Heart right ventricle (tissue), 16 donors: ENCODE results near the gene SLC20A1. TPM values are rescaled to one million over a fixed set of nuclear protein-coding genes. Genes with fewer than 3 reads are reported as not detected.

Experiments
- ATAC-seq, 8 donors: fragments of 200-7000 bp; cut with Tn5 transposase; one replicate each; pipeline ENCODE4 v1.9.1; 2020; ENCODE audit warnings: mild to moderate bottlenecking in 8 of 8, moderate library complexity in 8 of 8, moderate number of reproducible peaks in 1 of 8
- DNase-seq, 2 donors: peaks; one replicate each; pipeline ENCODE4 v3.0.0-alpha.2; 2020
- H3K27ac ChIP-seq, 10 donors: fragments of 200-600 bp; sonication (generic) in 2 of 10; one replicate each; pipeline versions ENCODE4 v1.5.0 to v1.8.0; 2020 to 2022; ENCODE audit warnings: mild to moderate bottlenecking in 3 of 10
- H3K27me3 ChIP-seq, 7 donors: fragments of 200-600 bp; one replicate each; pipeline ENCODE4 v1.8.0; 2021 to 2022; ENCODE audit warnings: mild to moderate bottlenecking in 2 of 7
- H3K36me3 ChIP-seq, 9 donors: fragments of 200-600 bp; sonication (generic) in 1 of 9; one replicate each; pipeline versions ENCODE4 v1.5.0 to v1.8.0; 2020 to 2022; ENCODE audit warnings: mild to moderate bottlenecking in 2 of 9
- H3K4me1 ChIP-seq, 9 donors: fragments of 200-600 bp; sonication (generic) in 1 of 9; one replicate each; pipeline versions ENCODE4 v1.5.0 to v1.8.0; 2020 to 2022; ENCODE audit warnings: mild to moderate bottlenecking in 4 of 9
- H3K4me3 ChIP-seq, 10 donors: fragments of 200-600 bp; sonication (generic) in 2 of 10; one replicate each; pipeline versions ENCODE4 v1.5.0 to v1.8.0; 2020 to 2022; ENCODE audit warnings: mild to moderate bottlenecking in 7 of 10, moderate library complexity in 2 of 10
- H3K9me3 ChIP-seq, 11 donors: fragments of 200-600 bp in 10 of 11; sonication (generic) in 2 of 11; one replicate each; pipeline versions ENCODE4 v1.5.0 to v1.8.0; 2013 to 2022; ENCODE audit warnings: mild to moderate bottlenecking in 2 of 11, control low read depth in 1 of 11, moderate library complexity in 1 of 11
- WGBS, 2 donors: extraction: QIAGEN DNeasy Blood & Tissue Kit; methylation state at CpG; one replicate each; pipeline ENCODE4 v1.1.7; 2013; ENCODE audit warnings: inconsistent platforms in 1 of 2; 5-methylcytosine and 5-hydroxymethylcytosine counted together
- intact Hi-C, 10 donors: fragments of 100-400 bp; cut with DNase I; formaldehyde crosslinking; loops; one replicate each; pipeline versions ENCODE4 v1.11.1 to v1.14.2; 2022
- polyA plus RNA-seq, 2 donors: library from polyadenylated mRNA; stranded (reverse); fragments of 200-250 nt; gene quantifications; one replicate each; pipeline ENCODE4 v1.2.3, GENCODE V29; 2013
- total RNA-seq, 10 donors: library from RNA; stranded (reverse); fragmentation: NEBNext Ultra II Directional in 3 of 10; extraction: Animal tissue kit (Norgen Biotek cat#: 25700) in 3 of 10; gene quantifications; one replicate each; pipeline versions ENCODE4 v1.2.1 to v1.2.4, GENCODE V29; 2021 to 2023
- TF ChIP-seq, protein P1 (sequence below), 9 donors: fragments of 200-600 bp; sonication (generic) in 2 of 9; IDR thresholded peaks; one replicate each; pipeline versions ENCODE4 v1.5.0 to v1.8.0; 2021 to 2022; ENCODE audit warnings: antibody characterized with exemption in 9 of 9, mild to moderate bottlenecking in 5 of 9, moderate library complexity in 1 of 9
- donor health status: Arrhythmogenic right ventricular cardiomyopathy.
- donor health status: ischemic (EF 13 %, LVEDD 7.1; RV severe dilation, severe dysfunction).
- donor health status: healthy with polysubstance abuse.
- donor health status: DM: no; HTN: yes; CAD: no.
- donor health status: DM: no; HTN: no; CAD: no.
- donor health status: ischemic (EF 25% LVEDD 6.9; RV normal size, moderate dysfunction).
- donor health status: ischemic (EF 25% LVEDD 5.7; RV mildly dilated, moderate dysfunction).
- donor health status: healthy.
- donor health status: DM: yes; HTN: yes; CAD: no.
- donor health status: Ischemic cardiomyopathy.
- donor health status: ischemic (EF 35%, LVEDD 5.7; RV mildly dilated, moderate dysfunction).
- donor health status: nonischemic (EF 11% LVEDD 7.7; RV severe dilation, severe dysfunction).
- donor health status: DM: yes; HTN: yes; CAD: no.
- donor health status: PGD.
- donor health status: ischemic (EF 29% LVEDD 5.4; RV normal size, mild dysfunction).
- donor health status: nonischemic (EF 23%, LVEDD 6.1; RV moderate dilation, normal function).

Gene SLC20A1
- total and polyA plus RNA-seq, 12 donors = 9.9 to 21.3 (median 13.2) TPM

DNA sequence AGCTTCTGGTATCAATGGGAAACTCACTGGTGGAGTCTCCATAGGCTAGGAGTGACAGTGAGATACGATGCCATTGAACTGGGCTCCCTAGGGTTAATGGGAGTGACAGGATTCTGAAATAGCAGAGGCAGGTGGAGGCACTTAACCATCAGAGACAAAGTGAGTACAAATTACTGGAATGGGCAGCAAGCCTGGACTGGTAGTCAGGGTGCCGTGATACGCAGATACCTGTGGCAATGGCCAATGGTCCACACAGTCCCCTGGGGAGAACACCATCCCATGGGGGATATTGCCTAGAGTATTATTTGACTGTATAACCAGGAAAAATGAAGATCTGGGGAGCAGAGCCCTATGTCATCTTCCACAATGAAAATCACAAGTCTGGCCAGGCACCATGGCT, 44.0 kb upstream of the SLC20A1 start:
- DNase-seq = no peak
- Histone ChIP-seq H3K27me3 (no peaks in the 10 kb centered on the region), H3K27ac (no peak overlapping the region), H3K9me3 (no peaks in the 10 kb centered on the region), H3K4me3 (no peak overlapping the region), H3K36me3 (no peaks in the 10 kb centered on the region), H3K4me1 (peaks cover 0 to 13% (median 3%) of the 10 kb centered on the region in 9 donors)
- intact Hi-C loops = loop anchor here in 8 of 10 donors (2.0 to 10.0 kb wide), 6 partner anchors 25 to 353 kb away; no protein-coding TSS in a partner anchor
- ATAC-seq = no peak
- WGBS, 2 donors = 95 to 96% methylated on average over 3 of the region's 3 CpGs
- TF ChIP-seq, protein P1, sequence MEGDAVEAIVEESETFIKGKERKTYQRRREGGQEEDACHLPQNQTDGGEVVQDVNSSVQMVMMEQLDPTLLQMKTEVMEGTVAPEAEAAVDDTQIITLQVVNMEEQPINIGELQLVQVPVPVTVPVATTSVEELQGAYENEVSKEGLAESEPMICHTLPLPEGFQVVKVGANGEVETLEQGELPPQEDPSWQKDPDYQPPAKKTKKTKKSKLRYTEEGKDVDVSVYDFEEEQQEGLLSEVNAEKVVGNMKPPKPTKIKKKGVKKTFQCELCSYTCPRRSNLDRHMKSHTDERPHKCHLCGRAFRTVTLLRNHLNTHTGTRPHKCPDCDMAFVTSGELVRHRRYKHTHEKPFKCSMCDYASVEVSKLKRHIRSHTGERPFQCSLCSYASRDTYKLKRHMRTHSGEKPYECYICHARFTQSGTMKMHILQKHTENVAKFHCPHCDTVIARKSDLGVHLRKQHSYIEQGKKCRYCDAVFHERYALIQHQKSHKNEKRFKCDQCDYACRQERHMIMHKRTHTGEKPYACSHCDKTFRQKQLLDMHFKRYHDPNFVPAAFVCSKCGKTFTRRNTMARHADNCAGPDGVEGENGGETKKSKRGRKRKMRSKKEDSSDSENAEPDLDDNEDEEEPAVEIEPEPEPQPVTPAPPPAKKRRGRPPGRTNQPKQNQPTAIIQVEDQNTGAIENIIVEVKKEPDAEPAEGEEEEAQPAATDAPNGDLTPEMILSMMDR (IDR thresholded peaks at IDR 0.05) = no peak

- 96 to 98% methylated on average over 3 of the region's 3 CpGs for WGBS, 2 donors
These were observed 42.8 kb upstream of the SLC20A1 start for GRCh38 chr2:112602917-112603316.

DNA sequence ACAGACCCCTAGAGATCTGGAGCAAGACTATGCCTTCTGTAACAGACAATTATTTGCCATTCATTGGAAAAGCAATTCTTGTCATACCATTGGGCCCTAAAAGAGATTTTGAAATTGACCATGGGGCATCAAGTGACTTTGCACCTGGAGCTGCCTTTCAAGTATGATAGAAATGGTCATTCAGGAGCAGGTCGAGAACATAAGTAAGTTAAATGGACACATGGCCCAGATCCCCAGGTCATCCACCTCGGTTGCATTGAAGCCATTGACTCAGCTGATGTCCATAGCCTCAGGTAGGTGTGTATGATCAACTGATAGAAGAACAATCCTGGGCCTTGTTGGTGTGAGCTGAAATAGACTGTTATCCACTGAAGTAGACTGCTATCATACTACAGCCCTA, 42.0 kb upstream of the SLC20A1 start:
- 84 to 92% methylated on average over 2 of the region's 2 CpGs for WGBS, 2 donors
- no peak overlapping the region for H3K27ac ChIP-seq
- H3K9me3 ChIP-seq = no peaks in the 10 kb centered on the region
- no peaks in the 10 kb centered on the region for H3K27me3 ChIP-seq
- H3K4me1 ChIP-seq = peaks cover 0 to 13% (median 3%) of the 10 kb centered on the region in 9 donors
- intact Hi-C loops = loop anchor here in 7 of 10 donors (5.0 to 10.0 kb wide), 4 partner anchors 49 to 351 kb away; no protein-coding TSS in a partner anchor
- TF ChIP-seq, protein P1 (IDR thresholded peaks at IDR 0.05) = no peak
- no peaks in the 10 kb centered on the region for H3K36me3 ChIP-seq
- ATAC-seq (no peak), DNase-seq (no peak)
- no peak overlapping the region for H3K4me3 ChIP-seq

More at GRCh38 chr2:112602917-112603316, 42.8 kb upstream of the SLC20A1 start:
- no peaks in the 10 kb centered on the region for H3K36me3 ChIP-seq
- TF ChIP-seq, protein P1 (IDR thresholded peaks at IDR 0.05) = no peak
- peaks cover 0 to 13% (median 3%) of the 10 kb centered on the region in 9 donors for H3K4me1 ChIP-seq
- H3K4me3 ChIP-seq = no peak overlapping the region
- H3K27me3 ChIP-seq = no peaks in the 10 kb centered on the region
- intact Hi-C loops = loop anchor here in 7 of 10 donors (5.0 to 10.0 kb wide), 4 partner anchors 49 to 352 kb away; no protein-coding TSS in a partner anchor
- H3K9me3 ChIP-seq = no peaks in the 10 kb centered on the region
- ATAC-seq (no peak), DNase-seq (no peak)
- no peak overlapping the region for H3K27ac ChIP-seq

DNA sequence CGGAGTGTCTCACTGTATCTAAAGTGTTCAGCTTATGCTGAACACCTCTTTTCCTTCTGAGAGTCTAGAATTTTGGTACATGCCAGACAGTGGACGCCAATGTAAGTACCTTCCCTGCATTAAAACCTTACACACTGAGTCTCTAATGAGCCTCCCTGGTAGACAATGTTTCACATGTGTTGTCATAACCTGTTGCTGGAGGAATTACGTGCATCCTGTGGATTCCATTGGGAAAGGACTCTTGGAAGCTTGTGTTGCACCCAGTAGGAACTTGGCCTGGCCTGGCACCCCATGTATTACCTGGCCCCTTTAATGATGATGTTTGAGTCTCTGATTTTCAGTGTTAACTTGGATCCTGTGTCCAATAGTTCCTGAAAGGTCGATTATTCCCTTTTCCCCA, 40.8 kb upstream of the SLC20A1 start:
- H3K4me1 ChIP-seq = peaks cover 0 to 8% (median 3%) of the 10 kb centered on the region in 9 donors
- H3K4me3 ChIP-seq = no peak overlapping the region
- H3K27me3 ChIP-seq = no peaks in the 10 kb centered on the region
- TF ChIP-seq, protein P1 (IDR thresholded peaks at IDR 0.05) = no peak
- ATAC-seq = no peak
- intact Hi-C loops = loop anchor here in 7 of 10 donors (5.0 to 10.0 kb wide), 4 partner anchors 47 to 350 kb away; no protein-coding TSS in a partner anchor
- WGBS, 2 donors = 85 to 90% methylated on average over 4 of the region's 4 CpGs
- H3K36me3 ChIP-seq = no peaks in the 10 kb centered on the region
- H3K27ac ChIP-seq = no peak overlapping the region
- no peak for DNase-seq
- peaks cover 0 to 5% (median 0%) of the 10 kb centered on the region in 11 donors for H3K9me3 ChIP-seq
